SK-N-SH (cell line): ENCODE measurements around the gene MVB12A. TPM values are rescaled to one million over a fixed set of nuclear protein-coding genes. Genes with fewer than 3 reads are reported as not detected.

Experiments
- CTCF ChIA-PET: fragments of 300-600, 350-600 bp; formaldehyde crosslinking; extraction: SDS; loops from one replicate; lab custom pipeline; 2021; lab: Yijun Ruan, JAX
- POLR2A ChIA-PET: fragments of 350-600 bp; sonication (Branson Sonifier 250); formaldehyde crosslinking; extraction: SDS; loops from one replicate; lab custom pipeline; 2020; ENCODE audit warnings: antibody characterized with exemption, inconsistent platforms; lab: Yijun Ruan, JAX
- DNase-seq: peaks from one replicate; pipeline ENCODE4 v3.0.0; 2012
- H2AFZ ChIP-seq: fragments of 200-600 bp; sonication (generic); 2 replicates; pipeline ENCODE4 v1.8.1; 2016; ENCODE audit warnings: antibody characterized with exemption, mild to moderate bottlenecking, low read depth
- H3F3A ChIP-seq: fragments of 200-600 bp; sonication (generic); replicated peaks from 2 replicates; pipeline ENCODE3; 2016; ENCODE audit warnings: antibody characterized with exemption, mild to moderate bottlenecking; ENCODE audit not compliant: insufficient read depth
- H3K27ac ChIP-seq, 2 experiments: fragments of 200-500 bp in 1 of 2; fragments of 200-600 bp in 1 of 2; sonication (Bioruptor generic) in 1 of 2; sonication (generic), shearing (Covaris generic) in 1 of 2; 2 replicates each; pipeline versions ENCODE4 v1.5.1 to v1.6.1; 2014 to 2016; ENCODE audit warnings: low read depth in 2 of 2, inconsistent platforms in 1 of 2, low read length in 1 of 2, mild to moderate bottlenecking in 1 of 2, mixed read lengths in 1 of 2
- H3K27me3 ChIP-seq: fragments of 200-600 bp; sonication (generic), shearing (Covaris generic); 2 replicates; pipeline ENCODE4 v1.6.1; 2016; ENCODE audit warnings: mixed run types; ENCODE audit not compliant: insufficient read depth
- H3K36me3 ChIP-seq, 2 experiments: fragments of 200-500 bp in 1 of 2; fragments of 200-600 bp in 1 of 2; sonication (Bioruptor generic) in 1 of 2; sonication (generic) in 1 of 2; replicated peaks in 1 of 2; 2 replicates each; pipeline versions ENCODE3 to v1.5.1; 2014 to 2016; ENCODE audit warnings: low read length in 1 of 2, mild to moderate bottlenecking in 1 of 2; ENCODE audit not compliant: insufficient read depth in 2 of 2, control insufficient read depth in 1 of 2
- H3K4me1 ChIP-seq, 2 experiments: fragments of 200-500 bp in 1 of 2; fragments of 200-600 bp in 1 of 2; sonication (Bioruptor generic) in 1 of 2; sonication (generic), shearing (Covaris generic) in 1 of 2; 2 replicates each; pipeline versions ENCODE4 v1.5.1 to v1.6.1; 2014 to 2016; ENCODE audit warnings: low read depth in 1 of 2, low read length in 1 of 2, mixed run types in 1 of 2; ENCODE audit not compliant: insufficient read depth in 2 of 2, control insufficient read depth in 1 of 2
- H3K4me2 ChIP-seq: fragments of 200-600 bp; sonication (generic), shearing (Covaris generic); 2 replicates; pipeline ENCODE4 v1.6.1; 2017; ENCODE audit warnings: mixed run types
- H3K4me3 ChIP-seq, 2 experiments: fragments of 200-500 bp in 1 of 2; fragments of 200-600 bp in 1 of 2; sonication (Bioruptor generic) in 1 of 2; sonication (generic), shearing (Covaris generic) in 1 of 2; 2 replicates each; pipeline versions ENCODE4 v1.5.1 to v1.8.1; 2014 to 2016; ENCODE audit warnings: low read depth in 2 of 2, inconsistent platforms in 1 of 2, low read length in 1 of 2, mild to moderate bottlenecking in 1 of 2, mixed read lengths in 1 of 2, moderate library complexity in 1 of 2
- H3K79me2 ChIP-seq: fragments of 200-600 bp; sonication (generic); 2 replicates; pipeline ENCODE4 v1.8.1; 2017; ENCODE audit warnings: mild to moderate bottlenecking; ENCODE audit not compliant: insufficient read depth
- H3K9ac ChIP-seq: fragments of 200-600 bp; sonication (generic); 2 replicates; pipeline ENCODE4 v1.6.1; 2017; ENCODE audit warnings: mixed run types
- H3K9me2 ChIP-seq: fragments of 200-600 bp; sonication (generic); 2 replicates; pipeline ENCODE4 v1.6.1; 2017; ENCODE audit warnings: mixed run types
- H3K9me3 ChIP-seq: fragments of 200-600 bp; sonication (generic); 2 replicates; pipeline ENCODE4 v1.6.1; 2017; ENCODE audit warnings: mixed run types, mild to moderate bottlenecking, moderate library complexity
- H4K20me1 ChIP-seq: fragments of 200-600 bp; sonication (generic); 2 replicates; pipeline ENCODE4 v1.6.1; 2017; ENCODE audit warnings: mild to moderate bottlenecking, mixed run types; ENCODE audit not compliant: insufficient read depth
- CHD2 ChIP-seq: fragments of 150-350 bp; IDR thresholded peaks from 2 replicates; pipeline ENCODE4 v1.6.1; 2018; ENCODE audit warnings: low read length; ENCODE audit not compliant: partially characterized antibody
- EP300 ChIP-seq, 2 experiments: IDR thresholded peaks; 2 replicates each; pipeline versions ENCODE4 v1.4.0 to v1.6.1; 2012; ENCODE audit warnings: borderline replicate concordance in 1 of 2, low read depth in 1 of 2, low read length in 1 of 2
- EZH2phosphoT487 ChIP-seq: fragments of 200-600 bp; sonication (generic); IDR thresholded peaks from 2 replicates; pipeline ENCODE4 v1.6.1; 2017; ENCODE audit warnings: low read depth, mixed run types, mild to moderate bottlenecking, antibody characterized with exemption, moderate library complexity, borderline replicate concordance
- FOSL2 ChIP-seq: IDR thresholded peaks from 2 replicates; pipeline ENCODE4 v1.4.0; 2012; ENCODE audit warnings: low read depth, mild to moderate bottlenecking, moderate library complexity, borderline replicate concordance
- FOXJ3 ChIP-seq: sonication (generic); formaldehyde crosslinking; IDR thresholded peaks from 2 replicates; pipeline ENCODE4 v1.5.1; 2020; ENCODE audit warnings: mild to moderate bottlenecking, missing genetic modification reagents
- GABPA ChIP-seq: IDR thresholded peaks from 2 replicates; pipeline ENCODE4 v1.4.0; 2012; ENCODE audit warnings: low read depth, mild to moderate bottlenecking
- JUND ChIP-seq: IDR thresholded peaks from 2 replicates; pipeline ENCODE4 v1.4.0; 2012
- NFIC ChIP-seq: IDR thresholded peaks from 2 replicates; pipeline ENCODE4 v1.4.0; 2012; ENCODE audit warnings: borderline replicate concordance
- NRF1 ChIP-seq: IDR thresholded peaks from 2 replicates; pipeline ENCODE4 v1.6.1; 2012; ENCODE audit warnings: low read depth, mild to moderate bottlenecking, low read length
- POLR2AphosphoS5 ChIP-seq: IDR thresholded peaks from 2 replicates; pipeline ENCODE4 v1.6.1; 2012; ENCODE audit warnings: low read depth, low read length
- RCOR1 ChIP-seq: fragments of 150-350 bp; IDR thresholded peaks from 2 replicates; pipeline ENCODE4 v1.6.1; 2017; ENCODE audit warnings: antibody characterized with exemption, low read length
- RFX5 ChIP-seq: IDR thresholded peaks from 2 replicates; pipeline ENCODE4 v1.6.1; 2012; ENCODE audit warnings: mild to moderate bottlenecking, improper control_type of control experiment, low read length
- SIN3A ChIP-seq: IDR thresholded peaks from 2 replicates; pipeline ENCODE4 v1.6.1; 2012; ENCODE audit warnings: low read depth, mild to moderate bottlenecking, low read length, moderate library complexity, borderline replicate concordance
- SMC3 ChIP-seq: IDR thresholded peaks from 2 replicates; pipeline ENCODE4 v1.6.1; 2012; ENCODE audit warnings: low read depth, low read length, improper control_type of control experiment
- TAF1 ChIP-seq: IDR thresholded peaks from 2 replicates; pipeline ENCODE4 v1.6.1; 2012; ENCODE audit warnings: low read depth, mild to moderate bottlenecking, low read length, moderate library complexity, borderline replicate concordance
- TCF12 ChIP-seq: IDR thresholded peaks from 2 replicates; pipeline ENCODE4 v1.4.0; 2012
- WGBS: methylation state at CpG from one replicate; pipeline ENCODE4 v1.1.6; 2017; ENCODE audit warnings: low lambda C conversion rate; 5-methylcytosine and 5-hydroxymethylcytosine counted together
- polyA plus RNA-seq, 3 experiments: library from polyadenylated mRNA; depleted of rRNA; stranded (reverse); fragments of >200 nt; gene quantifications; 2 replicates each; pipeline ENCODE4 v1.2.3, GENCODE V29; 2012
- TF ChIP-seq, protein P1 (sequence below): IDR thresholded peaks from 2 replicates; pipeline ENCODE4 v1.4.0; 2012; ENCODE audit warnings: low read depth
- TF ChIP-seq, protein P2 (sequence below): fragments of 150-350 bp; IDR thresholded peaks from 2 replicates; pipeline ENCODE4 v1.6.1; 2017; ENCODE audit warnings: antibody characterized with exemption, low read length, low read depth, borderline replicate concordance
- TF ChIP-seq, protein P3 (sequence below): IDR thresholded peaks from 2 replicates; pipeline ENCODE4 v1.4.0; 2012; ENCODE audit warnings: low read depth, borderline replicate concordance
- TF ChIP-seq, protein P4 (sequence below): fragments of 200-600 bp; sonication (generic); IDR thresholded peaks from 2 replicates; pipeline ENCODE4 v1.6.1; 2017; ENCODE audit warnings: antibody characterized with exemption, mild to moderate bottlenecking, moderate library complexity

The MVB12A gene
- polyA plus RNA-seq, 1 of the 3 experiments (the other 2 are of a cell fraction): 63.9 TPM

DNA sequence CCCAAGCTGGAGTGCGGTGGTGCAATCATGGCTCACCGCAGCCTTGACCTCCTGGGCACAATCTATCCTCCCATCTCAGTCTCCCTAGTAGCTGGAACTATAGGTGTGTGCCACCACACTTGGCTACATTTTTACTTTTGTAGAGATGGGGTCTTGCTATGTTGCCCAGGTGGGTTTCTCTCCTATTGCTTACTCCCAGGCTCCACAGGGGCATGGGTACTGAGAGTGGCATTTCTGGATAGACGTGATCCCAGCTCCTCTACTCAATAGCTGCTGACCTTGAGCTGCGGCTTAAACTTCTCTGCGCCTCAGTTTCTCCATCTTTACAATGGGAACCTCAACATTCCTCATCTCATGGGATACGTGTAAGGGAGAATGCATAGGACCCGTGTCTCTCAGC, 11.6 kb downstream of the MVB12A start:
- POLR2A ChIA-PET: no interaction called here
- TF ChIP-seq POLR2AphosphoS5: no peak
- no peak for TF ChIP-seq GABPA
- no peak for TF ChIP-seq TAF1
- TF ChIP-seq NFIC: no peak
- no peak for TF ChIP-seq EZH2phosphoT487
- no peak for TF ChIP-seq SMC3
- TF ChIP-seq NRF1: no peak
- no peak for TF ChIP-seq FOSL2
- TF ChIP-seq TCF12: no peak
- no peak for TF ChIP-seq FOXJ3
- no peak for TF ChIP-seq SIN3A
- TF ChIP-seq, protein P1, sequence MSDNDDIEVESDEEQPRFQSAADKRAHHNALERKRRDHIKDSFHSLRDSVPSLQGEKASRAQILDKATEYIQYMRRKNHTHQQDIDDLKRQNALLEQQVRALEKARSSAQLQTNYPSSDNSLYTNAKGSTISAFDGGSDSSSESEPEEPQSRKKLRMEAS: no peak
- TF ChIP-seq, protein P2, sequence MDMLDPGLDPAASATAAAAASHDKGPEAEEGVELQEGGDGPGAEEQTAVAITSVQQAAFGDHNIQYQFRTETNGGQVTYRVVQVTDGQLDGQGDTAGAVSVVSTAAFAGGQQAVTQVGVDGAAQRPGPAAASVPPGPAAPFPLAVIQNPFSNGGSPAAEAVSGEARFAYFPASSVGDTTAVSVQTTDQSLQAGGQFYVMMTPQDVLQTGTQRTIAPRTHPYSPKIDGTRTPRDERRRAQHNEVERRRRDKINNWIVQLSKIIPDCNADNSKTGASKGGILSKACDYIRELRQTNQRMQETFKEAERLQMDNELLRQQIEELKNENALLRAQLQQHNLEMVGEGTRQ: no peak
- no peak for TF ChIP-seq JUND
- no peak for TF ChIP-seq EP300 (IDR thresholded peaks at IDR 0.05; ENCODE audit: borderline replicate concordance in 1 of 2, low read depth in 1 of 2, low read length in 1 of 2)
- TF ChIP-seq RFX5: no peak
- no peak for TF ChIP-seq CHD2
- TF ChIP-seq, protein P3, sequence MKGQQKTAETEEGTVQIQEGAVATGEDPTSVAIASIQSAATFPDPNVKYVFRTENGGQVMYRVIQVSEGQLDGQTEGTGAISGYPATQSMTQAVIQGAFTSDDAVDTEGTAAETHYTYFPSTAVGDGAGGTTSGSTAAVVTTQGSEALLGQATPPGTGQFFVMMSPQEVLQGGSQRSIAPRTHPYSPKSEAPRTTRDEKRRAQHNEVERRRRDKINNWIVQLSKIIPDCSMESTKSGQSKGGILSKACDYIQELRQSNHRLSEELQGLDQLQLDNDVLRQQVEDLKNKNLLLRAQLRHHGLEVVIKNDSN: no peak
- TF ChIP-seq RCOR1: no peak
- TF ChIP-seq, protein P4, sequence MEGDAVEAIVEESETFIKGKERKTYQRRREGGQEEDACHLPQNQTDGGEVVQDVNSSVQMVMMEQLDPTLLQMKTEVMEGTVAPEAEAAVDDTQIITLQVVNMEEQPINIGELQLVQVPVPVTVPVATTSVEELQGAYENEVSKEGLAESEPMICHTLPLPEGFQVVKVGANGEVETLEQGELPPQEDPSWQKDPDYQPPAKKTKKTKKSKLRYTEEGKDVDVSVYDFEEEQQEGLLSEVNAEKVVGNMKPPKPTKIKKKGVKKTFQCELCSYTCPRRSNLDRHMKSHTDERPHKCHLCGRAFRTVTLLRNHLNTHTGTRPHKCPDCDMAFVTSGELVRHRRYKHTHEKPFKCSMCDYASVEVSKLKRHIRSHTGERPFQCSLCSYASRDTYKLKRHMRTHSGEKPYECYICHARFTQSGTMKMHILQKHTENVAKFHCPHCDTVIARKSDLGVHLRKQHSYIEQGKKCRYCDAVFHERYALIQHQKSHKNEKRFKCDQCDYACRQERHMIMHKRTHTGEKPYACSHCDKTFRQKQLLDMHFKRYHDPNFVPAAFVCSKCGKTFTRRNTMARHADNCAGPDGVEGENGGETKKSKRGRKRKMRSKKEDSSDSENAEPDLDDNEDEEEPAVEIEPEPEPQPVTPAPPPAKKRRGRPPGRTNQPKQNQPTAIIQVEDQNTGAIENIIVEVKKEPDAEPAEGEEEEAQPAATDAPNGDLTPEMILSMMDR: no peak
- H2AFZ ChIP-seq: no peak overlapping the region

More for the DNA sequence above, 11.6 kb downstream of the MVB12A start:
- WGBS: 85% methylated on average over 7 of the region's 7 CpGs
- no peak for DNase-seq
- H3K9me2 ChIP-seq: no peaks in the 10 kb centered on the region
- H4K20me1 ChIP-seq: no peaks in the 10 kb centered on the region
- H3K36me3 ChIP-seq: no peaks in the 10 kb centered on the region
- no peaks in the 10 kb centered on the region for H3K4me1 ChIP-seq
- H3K27me3 ChIP-seq: no peaks in the 10 kb centered on the region
- no peaks in the 10 kb centered on the region for H3F3A ChIP-seq
- H3K9ac ChIP-seq: no peak overlapping the region
- no peaks in the 10 kb centered on the region for H3K9me3 ChIP-seq
- CTCF ChIA-PET: interaction anchor here (1.0 to 1.9 kb wide), 3 partner anchors 10 to 142 kb away, joined by 3 to 4 read pairs (median 4); no protein-coding TSS in a partner anchor
- H3K79me2 ChIP-seq: no peaks in the 10 kb centered on the region
- no peak overlapping the region for H3K4me3 ChIP-seq
- no peak overlapping the region for H3K27ac ChIP-seq
- no peak overlapping the region for H3K4me2 ChIP-seq
